HepG2 (cell line): ENCODE measurements around the gene EEFSEC. TPM values are rescaled to one million over a fixed set of nuclear protein-coding genes. Genes with fewer than 3 reads are reported as not detected.
A peak's percentile ranks its signal among the peaks of the same experiment; 100 is the strongest.

ENCODE experiments used
- ELF1 ChIP-seq: sonication (generic); formaldehyde crosslinking; IDR thresholded peaks from 2 replicates; pipeline ENCODE4 v1.4.0; 2020; ENCODE audit warnings: missing genetic modification reagents
- ELF3 ChIP-seq: IDR thresholded peaks from 2 replicates; pipeline ENCODE4 v1.6.1; 2016; ENCODE audit warnings: missing genetic modification reagents, missing compliant biosample characterization
- FLYWCH1 ChIP-seq: sonication (generic); formaldehyde crosslinking; IDR thresholded peaks from 2 replicates; pipeline ENCODE4 v1.8.1; 2023; ENCODE audit warnings: mild to moderate bottlenecking, missing genetic modification reagents
- GATAD2A ChIP-seq: IDR thresholded peaks from 2 replicates; pipeline ENCODE4 v1.6.1; 2016
- JUNB ChIP-seq: sonication (generic); formaldehyde crosslinking; IDR thresholded peaks from 2 replicates; pipeline ENCODE4 v1.8.0; 2022; ENCODE audit warnings: missing genetic modification reagents, mild to moderate bottlenecking, borderline replicate concordance
- KLF16 ChIP-seq, 2 experiments: sonication (generic) in 1 of 2; formaldehyde crosslinking in 1 of 2; IDR thresholded peaks; 2 replicates each; pipeline versions ENCODE4 v1.6.1 to v1.8.0; 2016 to 2023; ENCODE audit warnings: missing genetic modification reagents in 2 of 2, missing compliant biosample characterization in 1 of 2
- RAD51 ChIP-seq: fragments of 450-650 bp; IDR thresholded peaks from 2 replicates; pipeline ENCODE4 v1.6.1; 2016; ENCODE audit warnings: borderline replicate concordance
- SMAD1 ChIP-seq: sonication (generic); formaldehyde crosslinking; IDR thresholded peaks from 2 replicates; pipeline ENCODE4 v1.4.0; 2020; ENCODE audit warnings: missing genetic modification reagents, low read depth, mild to moderate bottlenecking, borderline replicate concordance
- ZBTB14 ChIP-seq: sonication (generic); formaldehyde crosslinking; IDR thresholded peaks from 2 replicates; pipeline ENCODE4 v1.4.0; 2020; ENCODE audit warnings: missing genetic modification reagents
- ZNF142 ChIP-seq: sonication (generic); formaldehyde crosslinking; IDR thresholded peaks from 2 replicates; pipeline ENCODE4 v1.4.0; 2020; ENCODE audit warnings: missing genetic modification reagents
- ZNF510 ChIP-seq: sonication (generic); formaldehyde crosslinking; IDR thresholded peaks from 2 replicates; pipeline ENCODE4 v1.4.0; 2020; ENCODE audit warnings: low read depth, mild to moderate bottlenecking, missing genetic modification reagents
- ZNF543 ChIP-seq: sonication (generic); formaldehyde crosslinking; IDR thresholded peaks from 2 replicates; pipeline ENCODE4 v1.4.0; 2020; ENCODE audit warnings: mild to moderate bottlenecking, missing genetic modification reagents
- ZNF644 ChIP-seq: IDR thresholded peaks from 2 replicates; pipeline ENCODE4 v1.6.1; 2016; ENCODE audit warnings: low read depth
- polyA plus RNA-seq, 8 experiments: library from polyadenylated mRNA; depleted of rRNA in 3 of 8; stranded (reverse) in 7 of 8; unstranded in 1 of 8; fragments of >200 nt; fragmentation: Illumina TruSeq in 4 of 8; extraction: Trizol in 4 of 8; gene quantifications; 2 replicates each; pipeline versions ENCODE4 v1.2.1 to v1.2.3, GENCODE V29; 2011 to 2016; ENCODE audit warnings: low read depth in 4 of 8, missing spikeins in 1 of 8, mixed read lengths in 1 of 8; ENCODE audit not compliant: insufficient read depth in 1 of 8
- total RNA-seq, 5 experiments: library from RNA; depleted of rRNA; stranded (reverse); fragments of >200 nt; fragmentation: Illumina TruSeq; extraction: Trizol; gene quantifications; 2 replicates each; pipeline ENCODE4 v1.2.3, GENCODE V29; 2016; ENCODE audit warnings: low read depth in 1 of 5
- TF ChIP-seq, protein P1 (sequence below): sonication (generic); formaldehyde crosslinking; IDR thresholded peaks from 2 replicates; pipeline ENCODE4 v1.5.1; 2020; ENCODE audit warnings: missing genetic modification reagents, mild to moderate bottlenecking, borderline replicate concordance
- TF ChIP-seq, protein P2 (sequence below): sonication (generic); formaldehyde crosslinking; IDR thresholded peaks from 2 replicates; pipeline ENCODE4 v1.8.1; 2023; ENCODE audit warnings: mild to moderate bottlenecking, missing genetic modification reagents
- TF ChIP-seq, protein P3 (sequence below): sonication (generic); formaldehyde crosslinking; IDR thresholded peaks from 2 replicates; pipeline ENCODE4 v1.5.1; 2020; ENCODE audit warnings: mild to moderate bottlenecking, moderate library complexity, missing genetic modification reagents

Gene EEFSEC
- total and polyA plus RNA-seq, 2 of the 13 experiments (the other 11 are each of a cell fraction or from before 2014, with no cell fraction given): 6.4 to 24.2 TPM

- 0 out of 2 replicates have a peak, but pooled peaks have one; percentile 40 for TF ChIP-seq ZNF543 (CRISPR knock-in tag)
- TF ChIP-seq ZNF510 (CRISPR knock-in tag): no peak
- no peak for TF ChIP-seq RAD51
- no peak for TF ChIP-seq JUNB
- TF ChIP-seq ZBTB14: no peak
- TF ChIP-seq ELF3 (CRISPR knock-in tag): peak; percentile 78
- TF ChIP-seq, protein P1, sequence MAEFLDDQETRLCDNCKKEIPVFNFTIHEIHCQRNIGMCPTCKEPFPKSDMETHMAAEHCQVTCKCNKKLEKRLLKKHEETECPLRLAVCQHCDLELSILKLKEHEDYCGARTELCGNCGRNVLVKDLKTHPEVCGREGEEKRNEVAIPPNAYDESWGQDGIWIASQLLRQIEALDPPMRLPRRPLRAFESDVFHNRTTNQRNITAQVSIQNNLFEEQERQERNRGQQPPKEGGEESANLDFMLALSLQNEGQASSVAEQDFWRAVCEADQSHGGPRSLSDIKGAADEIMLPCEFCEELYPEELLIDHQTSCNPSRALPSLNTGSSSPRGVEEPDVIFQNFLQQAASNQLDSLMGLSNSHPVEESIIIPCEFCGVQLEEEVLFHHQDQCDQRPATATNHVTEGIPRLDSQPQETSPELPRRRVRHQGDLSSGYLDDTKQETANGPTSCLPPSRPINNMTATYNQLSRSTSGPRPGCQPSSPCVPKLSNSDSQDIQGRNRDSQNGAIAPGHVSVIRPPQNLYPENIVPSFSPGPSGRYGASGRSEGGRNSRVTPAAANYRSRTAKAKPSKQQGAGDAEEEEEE (CRISPR knock-in tag): no peak
- TF ChIP-seq ELF1 (CRISPR knock-in tag): peak; percentile 91
- peak; percentile 42; the same call in 1 of the 2 replicates for TF ChIP-seq ZNF644 (CRISPR knock-in tag)
- TF ChIP-seq KLF16 (CRISPR knock-in tag; IDR thresholded peaks at IDR 0.05): peak in 1 of 2 experiments; percentile 90; a peak in 2 of 4 replicates
- TF ChIP-seq, protein P2, sequence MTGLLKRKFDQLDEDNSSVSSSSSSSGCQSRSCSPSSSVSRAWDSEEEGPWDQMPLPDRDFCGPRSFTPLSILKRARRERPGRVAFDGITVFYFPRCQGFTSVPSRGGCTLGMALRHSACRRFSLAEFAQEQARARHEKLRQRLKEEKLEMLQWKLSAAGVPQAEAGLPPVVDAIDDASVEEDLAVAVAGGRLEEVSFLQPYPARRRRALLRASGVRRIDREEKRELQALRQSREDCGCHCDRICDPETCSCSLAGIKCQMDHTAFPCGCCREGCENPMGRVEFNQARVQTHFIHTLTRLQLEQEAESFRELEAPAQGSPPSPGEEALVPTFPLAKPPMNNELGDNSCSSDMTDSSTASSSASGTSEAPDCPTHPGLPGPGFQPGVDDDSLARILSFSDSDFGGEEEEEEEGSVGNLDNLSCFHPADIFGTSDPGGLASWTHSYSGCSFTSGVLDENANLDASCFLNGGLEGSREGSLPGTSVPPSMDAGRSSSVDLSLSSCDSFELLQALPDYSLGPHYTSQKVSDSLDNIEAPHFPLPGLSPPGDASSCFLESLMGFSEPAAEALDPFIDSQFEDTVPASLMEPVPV (CRISPR knock-in tag): peak; percentile 31; the same call in 1 of the 2 replicates
- peak; percentile 33; the same call in 1 of the 2 replicates for TF ChIP-seq ZNF142
- TF ChIP-seq, protein P3, sequence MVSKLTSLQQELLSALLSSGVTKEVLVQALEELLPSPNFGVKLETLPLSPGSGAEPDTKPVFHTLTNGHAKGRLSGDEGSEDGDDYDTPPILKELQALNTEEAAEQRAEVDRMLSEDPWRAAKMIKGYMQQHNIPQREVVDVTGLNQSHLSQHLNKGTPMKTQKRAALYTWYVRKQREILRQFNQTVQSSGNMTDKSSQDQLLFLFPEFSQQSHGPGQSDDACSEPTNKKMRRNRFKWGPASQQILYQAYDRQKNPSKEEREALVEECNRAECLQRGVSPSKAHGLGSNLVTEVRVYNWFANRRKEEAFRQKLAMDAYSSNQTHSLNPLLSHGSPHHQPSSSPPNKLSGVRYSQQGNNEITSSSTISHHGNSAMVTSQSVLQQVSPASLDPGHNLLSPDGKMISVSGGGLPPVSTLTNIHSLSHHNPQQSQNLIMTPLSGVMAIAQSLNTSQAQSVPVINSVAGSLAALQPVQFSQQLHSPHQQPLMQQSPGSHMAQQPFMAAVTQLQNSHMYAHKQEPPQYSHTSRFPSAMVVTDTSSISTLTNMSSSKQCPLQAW (CRISPR knock-in tag): peak; percentile 51; the same call in 1 of the 2 replicates
- TF ChIP-seq FLYWCH1 (CRISPR knock-in tag): no peak
- 0 out of 2 replicates have a peak, but pooled peaks have one; percentile 61 for TF ChIP-seq SMAD1 (CRISPR knock-in tag)
- peak; percentile 76 for TF ChIP-seq GATAD2A (CRISPR knock-in tag)
These were observed 29.5 kb upstream of the EEFSEC start, which contains the start of gene RUVBL1 (continued) for GRCh38 chr3:128123538-128124368.
